ENCODE data around the gene CPNE2.
"Not testable (repeated sequence)": the region's sequence is repeated elsewhere in the genome, so short reads cannot be mapped to it uniquely, and the experiment has no call there.

The CPNE2 gene

GRCh38 chr16:57100445-57100844, 8.1 kb downstream of the CPNE2 start:
- DNase-seq: no peak

GRCh38 chr16:57102888-57103851, 10.8 kb downstream of the CPNE2 start:
- no peak for DNase-seq

- no peak for DNase-seq
Observed at GRCh38 chr16:57104706-57105105, 12.3 kb downstream of the CPNE2 start.

GRCh38 chr16:57105184-57105583, 12.8 kb downstream of the CPNE2 start:
- no peak for DNase-seq

GRCh38 chr16:57106767-57107166, 14.4 kb downstream of the CPNE2 start:
- no peak for DNase-seq

- DNase-seq: no peak
Observed at GRCh38 chr16:57107321-57107922, 15.0 kb downstream of the CPNE2 start.

- DNase-seq: no peak
Observed at GRCh38 chr16:57108432-57108831, 16.0 kb downstream of the CPNE2 start.

GRCh38 chr16:57109259-57110105, 17.1 kb downstream of the CPNE2 start:
- DNase-seq: not testable (repeated sequence)

GRCh38 chr16:57110937-57111336, 18.6 kb downstream of the CPNE2 start:
- DNase-seq: no peak

- no peak for DNase-seq
Observed at GRCh38 chr16:57111420-57111819, 19.0 kb downstream of the CPNE2 start.

GRCh38 chr16:57112403-57113041, 20.1 kb downstream of the CPNE2 start:
- DNase-seq: no peak

- DNase-seq: no peak
Observed at GRCh38 chr16:57113042-57113453, 20.7 kb downstream of the CPNE2 start.

GRCh38 chr16:57113664-57114063, 21.3 kb downstream of the CPNE2 start:
- no peak for DNase-seq

GRCh38 chr16:57115168-57115513, 22.8 kb downstream of the CPNE2 start:
- DNase-seq: no peak

GRCh38 chr16:57115514-57116182, 23.3 kb downstream of the CPNE2 start:
- DNase-seq: no peak

- no peak for DNase-seq
Observed at GRCh38 chr16:57118461-57119084, 26.2 kb downstream of the CPNE2 start.

GRCh38 chr16:57123216-57123973, 31.0 kb downstream of the CPNE2 start:
- no peak for DNase-seq

GRCh38 chr16:57123974-57124674, 31.7 kb downstream of the CPNE2 start:
- peak; percentile 48 for DNase-seq

GRCh38 chr16:57125376-57125775, 33.0 kb downstream of the CPNE2 start:
- DNase-seq: no peak

- no peak for DNase-seq
Observed at GRCh38 chr16:57125969-57126368, 33.6 kb downstream of the CPNE2 start.
